Measurements from ENCODE around the gene PYGM. TPM values are rescaled to one million over a fixed set of nuclear protein-coding genes. Genes with fewer than 3 reads are reported as not detected.

PYGM gene
- total and polyA plus RNA-seq, 2 of the 13 experiments (the other 11 are each of a cell fraction or from before 2014, with no cell fraction given): 0.11 to 0.12 TPM

DNA sequence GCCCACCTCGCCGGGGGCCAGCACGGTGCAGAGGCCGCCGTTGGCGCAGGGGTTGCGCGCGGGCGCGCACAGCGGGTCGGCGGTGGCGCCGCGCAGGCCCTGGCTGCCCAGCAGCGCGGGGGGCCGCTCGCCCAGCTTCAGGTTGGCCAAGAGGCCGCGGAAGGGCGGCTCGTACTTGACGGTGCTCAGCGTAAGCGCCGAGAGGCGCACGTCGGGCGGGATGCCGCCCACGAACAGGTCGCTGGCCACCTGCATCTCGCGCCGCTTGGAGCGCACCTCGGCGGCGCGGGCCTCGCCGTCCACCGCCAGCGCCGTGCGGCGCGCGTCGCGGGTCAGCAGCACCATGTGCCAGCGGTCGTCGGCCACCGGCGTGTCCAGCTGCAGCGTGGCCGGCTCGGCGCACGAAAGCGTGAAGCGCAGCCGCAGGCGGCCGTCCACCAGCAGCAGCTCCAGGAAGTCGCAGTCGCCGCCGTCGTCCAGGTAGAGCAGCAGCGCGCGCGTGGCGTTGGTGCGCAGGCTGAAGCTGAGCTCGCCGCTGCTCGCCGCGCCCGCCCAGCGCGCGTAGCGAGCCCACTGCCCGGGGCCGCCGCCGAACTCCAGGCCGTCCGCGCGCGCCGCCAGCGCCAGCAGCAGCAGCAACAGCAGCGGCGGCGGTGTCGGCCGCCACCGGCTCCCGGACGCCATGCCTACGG lies 46.6 kb downstream of the PYGM start:
- no TSS peak for BruUV-seq (replicated peaks)
- 84% methylated on average over 25 of the region's 111 CpGs for WGBS (ENCODE audit: low lambda C conversion rate)
- POLR2A ChIA-PET: no interaction called here

DNA sequence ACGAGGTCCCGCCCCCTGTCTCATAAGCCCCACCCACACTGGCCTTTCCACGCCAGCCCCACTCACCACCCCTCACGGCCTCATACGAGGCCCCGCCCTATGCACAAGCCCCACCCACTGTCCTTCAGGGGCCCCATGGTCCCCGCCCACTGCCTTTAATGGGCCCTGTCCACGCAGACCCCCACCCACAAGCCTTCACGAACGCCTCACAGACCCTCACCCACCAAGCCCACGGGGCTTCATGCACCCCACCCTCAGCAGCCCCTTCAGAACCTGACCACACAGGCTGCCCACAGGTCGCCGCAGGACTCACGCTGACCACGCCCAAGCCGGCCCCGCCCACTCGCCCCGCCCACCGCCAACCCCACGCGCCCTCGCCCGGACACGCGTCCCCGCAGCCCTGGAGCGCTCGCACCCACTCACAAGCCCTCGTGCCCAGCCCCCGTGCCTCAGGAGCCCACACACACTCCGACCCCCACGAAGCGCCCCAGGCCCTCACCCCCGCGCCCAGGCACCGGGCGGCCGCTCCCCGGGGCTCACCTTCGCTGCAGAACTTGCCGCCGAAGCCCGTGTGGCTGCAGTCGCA lies 47.3 kb downstream of the PYGM start:
- Histone ChIP-seq H4K20me1 (ENCODE audit: insufficient read depth, low read length) (no peaks in the 10 kb centered on the region), H3K79me2 (ENCODE audit: insufficient read depth, low read length) (no peaks in the 10 kb centered on the region), H3K9ac (ENCODE audit: insufficient read depth, low read depth, low read length) (no peak overlapping the region), H3K9me3 (ENCODE audit: low read length) (no peaks in the 10 kb centered on the region), H3K4me1 (ENCODE audit: insufficient read depth, low read length) (peaks cover 5% of the 10 kb centered on the region; the same call in 1 of the 2 replicates), H2AFZ (ENCODE audit: low read length) (no peak overlapping the region), H3K4me2 (ENCODE audit: low read depth, low read length) (no peak overlapping the region), H3K27me3 (ENCODE audit: control insufficient read depth in 1 of 2, insufficient read depth in 2 of 2, low read length in 2 of 2) (peaks cover 6 to 61% of the 10 kb centered on the region in 2 experiments; a peak in 4 of 5 replicates), H3K27ac (ENCODE audit: extremely low read length, insufficient read depth, low read length) (no peak overlapping the region), H3K4me3 (replicated peaks in 1 of 3; ENCODE audit: insufficient read depth in 1 of 3, low read depth in 2 of 3, low read length in 3 of 3) (no peak overlapping the region), H3K36me3 (replicated peaks in 1 of 2; ENCODE audit: control insufficient read depth in 1 of 2, insufficient read depth in 2 of 2, low read length in 2 of 2) (no peaks in the 10 kb centered on the region)
- in situ Hi-C loops (cut with HindIII; ENCODE audit: extremely low pct_ligation_motif_present, low pct_unique_long_range_greater_than_20kb): no loop called here
- intact Hi-C loops (cut with micrococcal nuclease; ENCODE audit: unreplicated experiment): no loop called here
- WGBS (ENCODE audit: low lambda C conversion rate): 37% methylated on average over 31 of the region's 45 CpGs
- DNase-seq (ENCODE audit: low spot score) (no peak), FAIRE-seq (no peak), ATAC-seq (no peak)
- CTCF ChIA-PET (ENCODE audit: low intra/inter-chr PET ratio, low total read pairs): no interaction called here
- POLR2A ChIA-PET: no interaction called here
- TF ChIP-seq ZNF816 (CRISPR knock-in tag; IDR thresholded peaks at IDR 0.05; ENCODE audit: borderline replicate concordance) (no peak), KDM5A (IDR thresholded peaks at IDR 0.05; ENCODE audit: borderline replicate concordance, low read length) (no peak)
- TF ChIP-seq, protein P1, sequence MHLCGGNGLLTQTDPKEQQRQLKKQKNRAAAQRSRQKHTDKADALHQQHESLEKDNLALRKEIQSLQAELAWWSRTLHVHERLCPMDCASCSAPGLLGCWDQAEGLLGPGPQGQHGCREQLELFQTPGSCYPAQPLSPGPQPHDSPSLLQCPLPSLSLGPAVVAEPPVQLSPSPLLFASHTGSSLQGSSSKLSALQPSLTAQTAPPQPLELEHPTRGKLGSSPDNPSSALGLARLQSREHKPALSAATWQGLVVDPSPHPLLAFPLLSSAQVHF (CRISPR knock-in tag; IDR thresholded peaks at IDR 0.05): no peak
- TF ChIP-seq, protein P2, sequence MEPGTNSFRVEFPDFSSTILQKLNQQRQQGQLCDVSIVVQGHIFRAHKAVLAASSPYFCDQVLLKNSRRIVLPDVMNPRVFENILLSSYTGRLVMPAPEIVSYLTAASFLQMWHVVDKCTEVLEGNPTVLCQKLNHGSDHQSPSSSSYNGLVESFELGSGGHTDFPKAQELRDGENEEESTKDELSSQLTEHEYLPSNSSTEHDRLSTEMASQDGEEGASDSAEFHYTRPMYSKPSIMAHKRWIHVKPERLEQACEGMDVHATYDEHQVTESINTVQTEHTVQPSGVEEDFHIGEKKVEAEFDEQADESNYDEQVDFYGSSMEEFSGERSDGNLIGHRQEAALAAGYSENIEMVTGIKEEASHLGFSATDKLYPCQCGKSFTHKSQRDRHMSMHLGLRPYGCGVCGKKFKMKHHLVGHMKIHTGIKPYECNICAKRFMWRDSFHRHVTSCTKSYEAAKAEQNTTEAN (CRISPR knock-in tag; conservative IDR thresholded peaks at IDR 0.05): no peak
- TF ChIP-seq, protein P3, sequence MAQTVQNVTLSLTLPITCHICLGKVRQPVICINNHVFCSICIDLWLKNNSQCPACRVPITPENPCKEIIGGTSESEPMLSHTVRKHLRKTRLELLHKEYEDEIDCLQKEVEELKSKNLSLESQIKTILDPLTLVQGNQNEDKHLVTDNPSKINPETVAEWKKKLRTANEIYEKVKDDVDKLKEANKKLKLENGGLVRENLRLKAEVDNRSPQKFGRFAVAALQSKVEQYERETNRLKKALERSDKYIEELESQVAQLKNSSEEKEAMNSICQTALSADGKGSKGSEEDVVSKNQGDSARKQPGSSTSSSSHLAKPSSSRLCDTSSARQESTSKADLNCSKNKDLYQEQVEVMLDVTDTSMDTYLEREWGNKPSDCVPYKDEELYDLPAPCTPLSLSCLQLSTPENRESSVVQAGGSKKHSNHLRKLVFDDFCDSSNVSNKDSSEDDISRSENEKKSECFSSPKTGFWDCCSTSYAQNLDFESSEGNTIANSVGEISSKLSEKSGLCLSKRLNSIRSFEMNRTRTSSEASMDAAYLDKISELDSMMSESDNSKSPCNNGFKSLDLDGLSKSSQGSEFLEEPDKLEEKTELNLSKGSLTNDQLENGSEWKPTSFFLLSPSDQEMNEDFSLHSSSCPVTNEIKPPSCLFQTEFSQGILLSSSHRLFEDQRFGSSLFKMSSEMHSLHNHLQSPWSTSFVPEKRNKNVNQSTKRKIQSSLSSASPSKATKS (CRISPR knock-in tag; IDR thresholded peaks at IDR 0.05): no peak
- no TSS peak for BruUV-seq (replicated peaks)

More for the DNA sequence above, 46.6 kb downstream of the PYGM start:
- CTCF ChIA-PET (ENCODE audit: low intra/inter-chr PET ratio, low total read pairs): no interaction called here
- no peak overlapping the region for H3K4me2 ChIP-seq (ENCODE audit: low read depth, low read length)
- no peaks in the 10 kb centered on the region for H3K9me3 ChIP-seq (ENCODE audit: low read length)
- no peak for ATAC-seq
- no peaks in the 10 kb centered on the region for H3K36me3 ChIP-seq (replicated peaks in 1 of 2; ENCODE audit: control insufficient read depth in 1 of 2, insufficient read depth in 2 of 2, low read length in 2 of 2)
- no peak for DNase-seq (ENCODE audit: low spot score)
- peaks cover 5% of the 10 kb centered on the region; the same call in 1 of the 2 replicates for H3K4me1 ChIP-seq (ENCODE audit: insufficient read depth, low read length)
- H4K20me1 ChIP-seq (ENCODE audit: insufficient read depth, low read length): no peaks in the 10 kb centered on the region
- no peaks in the 10 kb centered on the region for H3K79me2 ChIP-seq (ENCODE audit: insufficient read depth, low read length)
- no peak overlapping the region for H3K27ac ChIP-seq (ENCODE audit: extremely low read length, insufficient read depth, low read length)
- H3K27me3 ChIP-seq (ENCODE audit: control insufficient read depth in 1 of 2, insufficient read depth in 2 of 2, low read length in 2 of 2): peaks cover 6 to 67% of the 10 kb centered on the region in 2 experiments; a peak in 4 of 5 replicates
- H2AFZ ChIP-seq (ENCODE audit: low read length): no peak overlapping the region
- H3K9ac ChIP-seq (ENCODE audit: insufficient read depth, low read depth, low read length): no peak overlapping the region
- in situ Hi-C loops (cut with HindIII; ENCODE audit: extremely low pct_ligation_motif_present, low pct_unique_long_range_greater_than_20kb): no loop called here
- no peak for TF ChIP-seq ZNF615 (CRISPR knock-in tag; IDR thresholded peaks at IDR 0.05; ENCODE audit: borderline replicate concordance)
- TF ChIP-seq GTF3A (CRISPR knock-in tag; conservative IDR thresholded peaks at IDR 0.05): no peak
- no peak for TF ChIP-seq EHMT2 (IDR thresholded peaks at IDR 0.05; ENCODE audit: borderline replicate concordance, low read depth, low read length)
- no peak for TF ChIP-seq STAT5B (CRISPR knock-in tag; IDR thresholded peaks at IDR 0.05)
- TF ChIP-seq MEIS2 (CRISPR knock-in tag; IDR thresholded peaks at IDR 0.05): no peak
- no peak for TF ChIP-seq ZNF292 (CRISPR knock-in tag; IDR thresholded peaks at IDR 0.05; ENCODE audit: borderline replicate concordance, low read depth)
- TF ChIP-seq, protein P4, sequence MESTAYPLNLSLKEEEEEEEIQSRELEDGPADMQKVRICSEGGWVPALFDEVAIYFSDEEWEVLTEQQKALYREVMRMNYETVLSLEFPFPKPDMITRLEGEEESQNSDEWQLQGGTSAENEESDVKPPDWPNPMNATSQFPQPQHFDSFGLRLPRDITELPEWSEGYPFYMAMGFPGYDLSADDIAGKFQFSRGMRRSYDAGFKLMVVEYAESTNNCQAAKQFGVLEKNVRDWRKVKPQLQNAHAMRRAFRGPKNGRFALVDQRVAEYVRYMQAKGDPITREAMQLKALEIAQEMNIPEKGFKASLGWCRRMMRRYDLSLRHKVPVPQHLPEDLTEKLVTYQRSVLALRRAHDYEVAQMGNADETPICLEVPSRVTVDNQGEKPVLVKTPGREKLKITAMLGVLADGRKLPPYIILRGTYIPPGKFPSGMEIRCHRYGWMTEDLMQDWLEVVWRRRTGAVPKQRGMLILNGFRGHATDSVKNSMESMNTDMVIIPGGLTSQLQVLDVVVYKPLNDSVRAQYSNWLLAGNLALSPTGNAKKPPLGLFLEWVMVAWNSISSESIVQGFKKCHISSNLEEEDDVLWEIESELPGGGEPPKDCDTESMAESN (CRISPR knock-in tag; conservative IDR thresholded peaks at IDR 0.05): no peak
- no peak overlapping the region for H3K4me3 ChIP-seq (replicated peaks in 1 of 3; ENCODE audit: insufficient read depth in 1 of 3, low read depth in 2 of 3, low read length in 3 of 3)
- no peak for FAIRE-seq
- intact Hi-C loops (cut with micrococcal nuclease; ENCODE audit: unreplicated experiment): no loop called here

Data from HepG2 (cell line).